HG03135 (cell line): Measurements from ENCODE around the gene NME8.

Experiments
- ATAC-seq: cut with Tn5 transposase; IDR thresholded peaks from one replicate; pipeline ENCODE4 v1.9.1; 2021; ENCODE audit warnings: mild to moderate bottlenecking, moderate library complexity; ENCODE audit not compliant: unreplicated experiment

Gene NME8

DNA sequence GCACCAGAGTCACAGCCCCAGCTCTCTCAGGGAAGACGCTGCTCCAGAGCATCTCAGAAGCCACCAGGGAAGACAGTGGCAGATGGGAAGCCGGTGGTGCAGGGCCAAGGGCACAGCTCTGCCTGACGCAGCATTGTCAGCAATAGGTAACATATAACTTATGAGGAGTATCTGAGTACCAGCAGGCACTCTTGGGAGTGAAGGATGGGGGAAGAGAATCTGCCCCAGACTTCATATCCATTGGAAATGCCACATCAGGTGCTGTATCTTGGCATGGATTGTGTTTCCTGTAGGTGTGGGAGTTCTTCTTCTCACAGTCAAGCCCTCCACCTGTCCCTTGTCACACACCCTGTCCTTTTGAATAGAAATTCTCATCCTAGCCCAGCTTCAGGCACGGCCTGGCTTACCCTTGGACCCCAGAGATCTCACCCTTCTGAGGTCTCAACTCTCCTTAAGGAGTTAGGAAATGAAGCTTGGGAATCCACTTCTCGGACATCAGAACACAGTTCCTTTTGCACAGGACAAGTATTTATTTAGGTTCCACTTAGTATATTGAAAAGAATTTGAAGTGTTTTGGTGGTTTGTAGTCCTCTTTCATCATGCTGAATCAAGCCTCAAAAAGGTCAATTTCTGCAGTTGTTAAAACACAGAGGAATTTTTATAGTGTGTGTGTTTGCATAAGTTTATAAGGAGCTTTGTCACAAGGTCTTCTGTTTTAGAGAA lies 82.0 kb downstream of the NME8 start:
- no peak for ATAC-seq

GRCh38 chr7:37932543-37932942 lies 84.1 kb downstream of the NME8 start:
- ATAC-seq, result no peak

GRCh38 chr7:37933018-37933566 lies 84.7 kb downstream of the NME8 start:
- no peak for ATAC-seq

GRCh38 chr7:37942934-37943610 lies 94.7 kb downstream of the NME8 start:
- no peak for ATAC-seq

- no peak for ATAC-seq
These were observed 95.7 kb downstream of the NME8 start for GRCh38 chr7:37943905-37944736.

- ATAC-seq, result no peak
These were observed 96.3 kb downstream of the NME8 start for GRCh38 chr7:37944737-37945054.

DNA sequence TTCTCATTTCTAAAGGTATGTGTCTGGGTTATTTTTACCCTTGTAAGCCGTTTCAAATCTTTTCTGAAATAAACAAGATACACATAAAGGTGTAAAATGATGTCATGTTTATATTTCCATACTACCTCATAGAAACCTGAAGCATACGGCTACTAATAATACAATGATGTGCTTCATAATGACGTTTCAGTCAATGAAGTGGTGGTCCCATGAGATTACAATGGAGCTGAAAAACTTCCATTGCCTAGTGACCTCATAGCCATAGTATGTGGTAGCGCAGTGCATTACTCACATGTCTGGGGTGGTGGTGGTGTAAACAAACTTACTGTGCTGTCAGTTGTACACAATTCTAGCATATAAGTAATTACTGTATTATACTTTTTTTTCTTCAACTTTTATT lies 96.9 kb downstream of the NME8 start:
- no peak for ATAC-seq

- no peak for ATAC-seq
These were observed 98.9 kb downstream of the NME8 start for GRCh38 chr7:37947138-37947940.

DNA sequence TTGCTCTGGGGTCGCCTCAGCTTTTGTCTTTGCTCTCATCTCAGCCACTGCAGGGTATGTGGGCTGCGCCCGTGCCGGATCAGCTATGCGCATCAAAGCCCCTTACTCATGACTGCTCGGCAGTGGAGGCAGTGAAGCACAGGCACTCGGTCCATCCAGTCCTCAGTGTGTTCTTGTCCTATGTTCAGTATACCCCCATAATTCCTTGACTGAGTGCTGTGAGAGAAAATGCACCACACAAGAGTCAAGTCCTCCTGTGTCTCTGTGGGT lies 99.5 kb downstream of the NME8 start:
- ATAC-seq, result no peak
